HFFc6 (cell line): ENCODE measurements around the gene RFXAP. TPM values are rescaled to one million over a fixed set of nuclear protein-coding genes. Genes with fewer than 3 reads are reported as not detected.
A peak's percentile ranks its signal among the peaks of the same experiment; 100 is the strongest.

Source experiments
- DNase-seq: peaks from one replicate; pipeline ENCODE4 v3.0.0-alpha.2; 2018
- H3K27ac Mint-ChIP-seq: 2 replicates; pipeline ENCODE4 v1.8.0; 2020; ENCODE audit warnings: mild to moderate bottlenecking, mixed read lengths
- H3K27me3 Mint-ChIP-seq: 2 replicates; pipeline ENCODE4 v1.8.0; 2021; ENCODE audit warnings: mild to moderate bottlenecking, moderate library complexity, mixed read lengths; ENCODE audit not compliant: insufficient read depth
- H3K36me3 Mint-ChIP-seq: 2 replicates; pipeline ENCODE4 v1.8.0; 2021; ENCODE audit warnings: low read depth, mixed read lengths
- H3K4me1 Mint-ChIP-seq: 2 replicates; pipeline ENCODE4 v1.8.0; 2020; ENCODE audit warnings: low read depth, mixed read lengths
- H3K4me3 Mint-ChIP-seq: 2 replicates; pipeline ENCODE4 v1.8.0; 2020; ENCODE audit warnings: mild to moderate bottlenecking, moderate library complexity, mixed read lengths
- H3K9me3 Mint-ChIP-seq: 2 replicates; pipeline ENCODE4 v1.8.0; 2020; ENCODE audit warnings: mild to moderate bottlenecking, mixed read lengths
- CTCF ChIP-seq: fragments of 200-600 bp; sonication (generic); IDR thresholded peaks from 2 replicates; pipeline ENCODE4 v1.5.0; 2021; ENCODE audit warnings: antibody characterized with exemption, mild to moderate bottlenecking
- total RNA-seq, 6 experiments: library from RNA; stranded (reverse); fragmentation: NEBNext Ultra II Directional; extraction: Animal tissue kit (Norgen Biotek cat#: 25700); gene quantifications; 2 replicates in 1 of 6; 3 replicates in 5 of 6; pipeline ENCODE4 v1.2.3, GENCODE V29; 2021

The RFXAP gene
- total RNA-seq, 6 experiments from 2014 or later, result 3.4 to 4.6 (median 3.9) TPM

DNA sequence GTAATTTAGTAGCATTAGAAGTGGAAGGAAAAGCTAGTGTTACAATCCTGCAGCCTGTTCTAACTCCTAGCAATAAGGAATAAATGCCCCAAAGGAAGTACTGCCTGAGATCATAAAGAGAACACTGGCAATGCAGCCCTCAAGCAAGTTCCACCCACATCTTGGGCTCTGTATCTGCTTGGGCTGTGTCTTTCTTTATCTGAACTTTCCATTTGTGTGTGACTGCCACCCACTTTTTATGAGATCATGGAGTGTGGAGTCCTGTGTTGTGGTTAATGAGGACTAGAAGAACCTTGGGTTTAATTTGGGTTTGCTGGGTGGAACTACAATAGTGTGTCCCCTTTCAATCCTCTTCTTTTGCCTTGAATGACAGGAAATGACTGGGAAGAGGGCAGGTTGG is 38.2 kb downstream of the RFXAP start:
- Mint-ChIP-seq H3K27me3 (no peaks in the 10 kb centered on the region; the same call in 1 of the 2 replicates), H3K36me3 (peaks cover 5% of the 10 kb centered on the region; the same call in 1 of the 2 replicates), H3K4me1 (peaks cover 7% of the 10 kb centered on the region), H3K9me3 (no peaks in the 10 kb centered on the region), H3K4me3 (no peak overlapping the region), H3K27ac (no peak overlapping the region)
- no peak for DNase-seq
- no peak for TF ChIP-seq CTCF

DNA sequence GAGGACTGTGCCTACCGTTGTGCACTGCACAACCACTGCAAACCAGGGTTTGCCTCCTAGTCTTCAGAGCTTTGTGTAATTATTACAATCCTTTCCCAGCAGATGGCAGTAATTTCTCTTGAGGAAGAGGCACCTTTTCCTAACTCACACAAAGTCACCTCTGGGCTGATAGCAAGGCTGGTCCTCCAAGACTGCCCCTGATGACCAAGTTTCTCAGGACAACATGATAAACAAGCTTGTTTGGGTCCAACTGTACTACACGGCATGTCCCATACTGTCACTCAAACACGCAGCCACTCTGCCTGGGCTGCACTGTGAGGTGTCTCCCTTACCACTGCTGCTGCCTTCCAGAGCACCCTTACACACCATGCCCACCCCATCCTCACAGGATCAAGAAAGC is 39.3 kb downstream of the RFXAP start:
- peak; percentile 58 for DNase-seq
- Mint-ChIP-seq H3K4me3 (no peak overlapping the region), H3K9me3 (no peaks in the 10 kb centered on the region), H3K27ac (peak overlapping the region; percentile 51; the same call in 1 of the 2 replicates), H3K27me3 (no peaks in the 10 kb centered on the region; the same call in 1 of the 2 replicates), H3K36me3 (peaks cover 6% of the 10 kb centered on the region; the same call in 1 of the 2 replicates), H3K4me1 (peaks cover 14% of the 10 kb centered on the region)
- peak; percentile 80 for TF ChIP-seq CTCF

- no peak for TF ChIP-seq CTCF
- H3K4me3 Mint-ChIP-seq, result no peak overlapping the region
- H3K4me1 Mint-ChIP-seq, result peaks cover 14% of the 10 kb centered on the region
- H3K36me3 Mint-ChIP-seq, result peaks cover 8% of the 10 kb centered on the region; the same call in 1 of the 2 replicates
- no peaks in the 10 kb centered on the region for H3K9me3 Mint-ChIP-seq
- no peak overlapping the region for H3K27ac Mint-ChIP-seq
- no peak for DNase-seq
- no peaks in the 10 kb centered on the region; the same call in 1 of the 2 replicates for H3K27me3 Mint-ChIP-seq
Measured at GRCh38 chr13:36859259-36859658, 40.2 kb downstream of the RFXAP start.

DNA sequence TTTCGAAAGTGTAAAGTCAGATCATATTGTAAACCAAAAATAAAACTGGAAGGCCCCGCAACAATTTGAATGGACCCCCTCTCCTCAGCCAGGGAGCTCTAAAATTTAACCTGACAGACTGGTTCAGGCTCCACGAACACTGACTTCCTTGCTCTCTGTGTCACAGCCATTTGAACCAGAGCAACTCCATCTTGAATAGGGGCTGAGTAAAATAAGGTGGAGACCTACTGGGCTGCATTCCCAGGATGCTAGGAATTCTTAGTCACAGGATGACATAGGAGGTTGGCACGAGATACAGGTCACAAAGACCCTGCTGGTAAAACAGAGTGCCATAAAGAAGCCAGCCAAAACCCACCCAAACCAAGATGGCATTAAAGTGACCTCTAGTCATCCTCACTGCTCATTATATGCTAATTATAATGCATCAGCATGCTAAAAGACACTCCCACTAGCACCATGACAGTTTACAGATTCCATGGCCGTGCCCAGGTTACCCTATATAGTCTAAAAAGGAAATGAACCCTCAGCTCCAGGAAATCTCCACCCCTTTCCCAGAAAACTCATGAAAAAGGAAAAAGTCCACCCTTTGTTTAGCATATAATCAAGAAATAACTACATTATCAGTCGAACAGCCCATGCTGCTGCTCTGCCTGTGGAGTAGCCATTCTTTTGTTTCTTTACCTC is 43.1 kb downstream of the RFXAP start:
- TF ChIP-seq CTCF, result no peak
- no peak for DNase-seq
- Mint-ChIP-seq H3K4me3 (no peak overlapping the region), H3K9me3 (no peaks in the 10 kb centered on the region), H3K36me3 (peaks cover 21% of the 10 kb centered on the region), H3K4me1 (peaks cover 14% of the 10 kb centered on the region), H3K27me3 (no peaks in the 10 kb centered on the region; the same call in 1 of the 2 replicates), H3K27ac (peak overlapping the region; percentile 48)

- Mint-ChIP-seq H3K27ac (peak overlapping the region; percentile 48; the same call in 1 of the 2 replicates), H3K36me3 (peaks cover 21% of the 10 kb centered on the region), H3K27me3 (no peaks in the 10 kb centered on the region; the same call in 1 of the 2 replicates), H3K4me3 (no peak overlapping the region), H3K4me1 (peaks cover 14% of the 10 kb centered on the region), H3K9me3 (no peaks in the 10 kb centered on the region)
- TF ChIP-seq CTCF, result no peak
- DNase-seq, result no peak
Measured at GRCh38 chr13:36862722-36863121, 43.7 kb downstream of the RFXAP start.
